ENCODE measurements around the gene DYNC2H1.

Gene DYNC2H1

DNA sequence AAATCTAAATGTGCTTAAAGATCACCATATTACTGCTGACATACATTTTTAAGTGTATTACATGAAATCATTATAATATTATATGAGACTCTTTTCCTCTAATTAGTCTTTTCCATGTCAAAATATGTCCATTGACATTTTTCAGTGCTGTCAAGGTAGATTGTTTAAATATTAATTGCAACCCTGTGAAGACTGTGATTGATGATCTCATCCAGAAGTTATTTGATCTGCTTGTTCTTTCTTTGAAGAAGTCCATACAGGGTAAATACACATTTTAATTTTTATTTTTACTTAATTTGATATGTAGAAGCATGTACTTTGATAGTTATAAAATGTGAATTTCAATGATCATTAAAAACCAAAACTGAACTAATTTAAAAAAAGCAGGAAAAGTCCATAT is 38.4 kb downstream of the DYNC2H1 start:
- DNase-seq (ENCODE audit: low read depth) = no peak

DNA sequence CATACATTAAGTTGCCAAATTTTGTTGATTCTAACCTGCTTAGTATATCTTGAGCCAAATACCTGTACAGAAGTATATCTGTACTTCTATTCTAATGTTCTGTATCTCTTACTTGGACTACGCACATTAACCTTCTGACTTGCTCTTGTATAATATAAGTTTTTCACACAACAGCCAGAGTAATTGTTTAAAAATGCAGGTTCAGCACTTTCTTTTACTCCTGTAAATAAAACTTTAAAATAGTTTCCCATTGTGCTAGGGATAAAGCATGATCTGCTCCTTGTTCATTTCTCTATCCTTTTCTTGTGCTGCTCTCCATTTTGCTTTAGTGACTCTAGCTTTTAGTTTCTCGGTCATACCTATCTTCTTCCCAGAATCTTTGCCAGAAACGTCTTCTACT is 48.3 kb downstream of the DYNC2H1 start:
- no peak for DNase-seq (ENCODE audit: low read depth)

DNA sequence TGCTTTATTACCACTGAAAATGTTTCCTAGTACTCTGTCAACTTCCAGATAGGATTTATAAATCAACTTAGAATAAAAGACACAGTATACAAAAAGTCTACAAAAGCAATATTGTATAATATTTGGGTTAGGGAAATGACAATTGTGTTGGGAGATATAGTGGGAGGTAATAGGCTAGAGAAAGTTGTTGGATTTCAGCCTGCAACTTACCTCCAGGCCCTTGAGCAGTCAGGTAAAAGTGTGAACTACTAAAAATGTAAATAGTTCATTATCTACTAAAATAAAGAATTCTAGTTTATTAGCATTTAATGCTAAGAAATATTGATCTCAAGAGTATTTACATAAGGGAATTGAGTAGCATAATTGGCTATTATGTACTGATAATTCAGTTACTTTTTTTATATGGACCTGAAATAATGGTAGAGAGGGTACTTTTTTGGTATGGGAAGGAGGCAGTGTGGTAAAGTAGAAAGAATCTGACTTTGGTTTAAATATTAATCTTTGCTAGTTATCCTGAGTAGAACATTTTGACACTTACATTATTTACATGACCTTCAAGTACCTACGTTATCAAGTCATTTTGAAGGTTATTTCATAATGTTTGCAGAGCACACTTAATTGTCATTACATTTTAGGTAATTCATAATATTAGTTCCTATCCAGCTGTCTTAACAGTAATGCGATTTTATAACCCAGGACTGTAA is 55.0 kb downstream of the DYNC2H1 start:
- DNase-seq (ENCODE audit: low read depth) = no peak

DNA sequence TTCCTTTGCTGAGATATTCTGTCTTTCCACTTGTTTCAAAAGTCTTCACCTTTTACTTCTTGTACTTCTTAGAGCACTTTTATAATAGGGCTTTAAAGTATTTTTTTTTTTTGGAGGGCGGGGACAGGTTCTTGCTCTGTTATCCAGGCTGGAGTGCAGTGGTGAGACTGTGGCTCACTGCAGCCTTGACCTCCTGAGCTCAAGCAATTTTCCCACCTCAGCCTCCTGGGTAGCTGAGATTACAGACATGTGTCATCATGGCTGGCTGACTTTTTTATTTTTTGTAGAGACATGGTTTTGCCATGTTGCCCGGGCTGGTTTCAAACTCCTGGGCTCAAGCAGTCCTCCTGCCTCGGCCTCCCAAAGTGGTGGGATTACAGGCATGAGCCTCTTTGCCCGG is 57.9 kb downstream of the DYNC2H1 start:
- DNase-seq (ENCODE audit: low read depth) = no peak

DNA sequence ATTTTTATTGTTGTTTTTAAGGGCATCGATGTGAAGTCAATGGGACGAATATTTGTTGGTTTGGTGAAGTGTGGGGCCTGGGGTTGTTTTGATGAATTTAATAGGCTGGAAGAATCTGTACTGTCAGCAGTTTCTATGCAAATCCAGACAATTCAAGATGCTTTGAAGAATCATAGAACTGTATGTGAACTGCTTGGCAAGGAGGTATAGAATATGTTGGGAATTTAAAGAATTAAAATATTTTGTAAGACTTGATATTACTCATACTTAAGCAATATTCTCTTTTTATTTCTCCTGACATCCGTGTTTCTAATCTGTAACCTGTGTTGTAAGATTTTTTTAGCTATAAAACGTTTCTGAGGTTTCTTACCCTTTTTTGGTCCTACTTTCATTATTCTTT is 61.6 kb downstream of the DYNC2H1 start:
- DNase-seq (ENCODE audit: low read depth) = no peak

DNA sequence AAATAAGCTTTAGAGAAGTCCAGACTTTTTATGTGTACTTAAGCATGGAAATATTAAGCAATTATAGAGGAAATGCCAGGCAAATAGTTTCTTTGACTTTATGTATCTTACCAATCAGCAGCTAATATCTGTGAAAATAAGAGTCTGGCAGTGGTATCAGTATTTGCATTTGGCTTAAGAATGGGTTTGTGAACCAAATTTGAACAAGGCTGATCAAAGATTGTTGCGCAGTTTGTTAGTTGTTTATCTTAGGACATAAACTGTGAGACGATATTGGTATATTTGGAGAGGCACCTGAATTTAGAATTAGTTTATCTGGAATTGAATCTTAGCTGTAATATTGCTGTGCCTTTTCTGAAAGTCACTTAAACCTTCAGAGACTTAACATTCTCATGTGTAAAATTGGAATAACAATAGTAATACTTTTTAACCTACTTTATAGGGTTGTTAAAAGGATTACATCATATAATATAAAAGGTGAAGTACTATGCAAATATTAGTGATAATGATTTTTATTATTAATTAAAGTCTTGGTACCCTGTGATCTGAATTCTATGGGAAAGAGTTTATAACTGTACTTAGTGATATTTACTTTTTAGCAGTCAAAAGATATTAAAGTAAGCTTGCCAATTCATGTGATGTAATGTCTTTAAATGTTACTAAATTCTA is 66.4 kb downstream of the DYNC2H1 start:
- no peak for DNase-seq (ENCODE audit: low read depth)

DNA sequence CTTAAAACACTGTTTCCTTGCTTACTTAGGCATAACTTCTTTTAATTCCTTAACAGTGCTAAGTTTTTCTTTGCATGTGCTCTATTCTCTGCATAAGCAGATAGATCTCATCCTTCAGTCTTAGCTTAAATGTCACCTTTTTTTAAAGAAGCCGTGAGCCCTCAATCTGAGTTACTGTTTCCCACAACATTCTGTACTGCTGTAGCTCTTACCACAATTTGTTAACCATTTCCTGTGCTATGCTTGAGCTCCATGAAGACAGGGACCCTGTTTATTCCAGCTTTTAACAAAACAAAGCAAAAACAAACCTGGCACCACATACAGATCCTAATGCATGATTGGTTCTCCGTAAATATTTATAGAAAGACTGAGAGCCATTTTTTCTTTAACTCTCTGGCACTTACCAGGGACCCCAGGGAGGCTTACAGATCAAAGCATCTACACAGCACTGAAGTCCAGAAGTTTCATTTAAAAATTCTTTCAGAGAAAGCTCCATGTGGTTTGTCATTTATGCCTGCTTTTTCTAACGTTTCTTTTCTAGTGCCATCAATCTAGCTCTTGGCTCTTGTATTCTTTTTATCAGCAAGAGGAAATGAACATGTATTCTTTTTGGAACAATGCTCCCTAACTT is 74.9 kb downstream of the DYNC2H1 start:
- DNase-seq (ENCODE audit: low read depth) = no peak

DNA sequence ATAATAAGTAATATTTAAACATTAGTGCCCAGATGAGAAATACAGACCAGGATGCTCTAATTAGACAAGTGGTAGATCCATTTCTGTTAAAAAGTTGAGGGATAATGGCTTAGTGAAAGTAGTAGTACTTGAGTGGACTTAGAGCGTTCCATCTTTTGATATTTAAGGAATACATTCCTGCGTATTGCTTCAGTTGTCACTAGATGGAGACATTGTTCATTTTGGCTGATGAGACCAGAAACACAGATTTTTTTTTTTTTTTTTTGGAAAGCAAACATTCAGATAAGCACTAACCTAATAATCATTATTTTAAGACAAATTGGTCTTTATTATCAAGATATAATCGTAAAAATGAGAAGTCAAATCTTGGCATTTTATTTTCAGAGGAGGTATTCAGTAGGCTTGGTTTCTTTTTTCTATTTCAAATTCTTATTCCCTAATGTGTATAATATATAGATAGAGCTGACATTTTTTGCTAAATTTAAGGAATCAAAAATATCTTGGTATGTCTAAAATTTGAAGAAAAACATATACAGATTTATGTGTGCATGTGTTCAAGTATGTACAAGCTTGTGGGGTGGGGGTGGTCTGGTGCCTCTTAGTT is 92.9 kb downstream of the DYNC2H1 start:
- DNase-seq (ENCODE audit: low read depth) = peak; percentile 2

DNA sequence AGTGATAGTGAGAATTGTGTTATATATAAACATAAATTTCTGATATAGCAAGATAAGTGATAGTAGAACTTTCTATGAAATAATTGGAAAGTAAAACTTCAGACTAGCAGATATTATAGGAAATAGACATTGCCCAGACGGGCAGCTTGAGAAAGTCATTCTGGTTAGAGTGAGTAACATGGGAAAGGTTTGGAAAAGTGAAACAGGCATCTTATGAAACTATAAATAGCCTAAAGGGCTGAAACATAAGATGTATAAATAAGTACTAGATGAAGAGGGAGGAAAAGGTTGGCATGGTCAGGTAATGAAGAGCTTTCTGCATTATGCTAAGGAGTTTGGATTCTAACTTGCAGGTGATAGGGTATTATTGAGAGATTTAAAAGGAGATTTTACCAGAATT is 101.3 kb downstream of the DYNC2H1 start:
- no peak for DNase-seq (ENCODE audit: low read depth)

DNA sequence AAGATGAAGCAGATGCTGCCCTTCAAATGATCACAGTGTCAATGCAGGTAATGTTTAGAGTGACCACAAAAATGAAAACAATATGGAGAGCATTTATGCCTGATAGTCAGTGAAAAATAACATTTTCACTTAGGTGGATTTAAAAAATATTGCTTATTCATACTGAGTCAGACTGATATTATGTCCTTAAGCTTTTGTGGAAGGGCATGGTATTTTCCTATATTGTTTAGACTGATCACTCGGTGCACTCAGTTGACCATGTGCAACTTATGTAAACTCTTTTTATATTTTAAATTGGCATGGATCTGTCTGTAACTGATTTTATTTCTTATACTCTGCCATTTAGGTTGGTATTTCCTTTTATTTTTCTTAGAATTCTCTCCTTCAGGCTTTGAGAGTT is 106.6 kb downstream of the DYNC2H1 start:
- DNase-seq (ENCODE audit: low read depth) = no peak

DNA sequence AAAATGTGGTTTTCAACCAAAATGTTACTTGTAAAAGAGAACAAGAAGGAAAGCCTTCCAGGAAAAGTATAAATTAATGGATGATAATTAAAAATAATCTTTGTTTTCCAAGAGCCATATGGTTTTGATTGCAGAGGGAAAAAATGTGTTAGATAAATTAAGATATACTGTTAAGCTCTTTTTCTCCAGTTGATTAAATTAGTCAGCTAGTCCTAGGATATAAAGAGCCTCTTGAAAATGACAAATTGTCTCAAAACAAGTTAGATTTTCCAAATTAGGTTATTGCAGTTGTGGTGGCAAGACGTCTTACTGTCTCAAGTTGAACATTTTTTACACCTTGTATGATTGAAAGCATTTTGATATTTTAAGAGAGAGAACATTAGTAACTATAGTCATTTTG is 110.9 kb downstream of the DYNC2H1 start:
- no peak for DNase-seq (ENCODE audit: low read depth)

DNA sequence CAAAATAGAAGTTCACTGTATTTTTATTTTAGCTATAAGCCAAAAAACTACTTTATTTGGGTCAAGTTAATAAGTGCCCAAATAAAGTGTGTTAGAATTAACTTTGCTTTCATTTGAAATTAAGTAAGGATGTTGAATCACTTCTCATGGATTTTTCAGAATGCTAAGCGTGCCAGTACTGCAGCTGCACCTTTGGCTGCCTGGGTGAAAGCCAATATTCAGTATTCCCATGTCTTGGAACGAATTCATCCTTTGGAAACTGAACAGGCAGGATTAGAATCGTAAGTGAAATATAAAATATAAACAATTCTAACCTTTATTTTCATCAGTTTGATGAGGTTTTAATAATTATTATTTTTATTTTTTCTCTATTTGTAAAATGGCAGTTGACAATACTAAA is 113.6 kb downstream of the DYNC2H1 start:
- no peak for DNase-seq (ENCODE audit: low read depth)

DNA sequence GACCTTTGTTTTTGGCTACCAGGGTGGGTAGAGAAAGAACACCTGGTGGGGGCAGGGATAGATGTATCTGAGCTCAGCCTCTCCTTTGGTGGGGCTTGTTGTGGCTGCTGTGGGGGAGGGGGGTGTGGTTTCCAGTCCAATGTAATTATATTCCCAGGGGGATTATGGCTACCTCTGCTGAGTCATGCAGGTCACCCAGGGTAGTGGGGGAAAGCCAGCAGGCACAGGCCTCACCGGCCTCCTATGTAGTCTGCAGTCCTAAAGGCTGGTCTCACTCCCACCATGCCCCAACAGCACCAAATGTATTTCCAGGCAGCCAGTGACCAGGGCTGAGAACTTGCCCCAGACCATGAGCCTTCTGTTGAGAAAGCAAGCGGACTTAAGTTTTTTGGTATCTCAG is 119.6 kb downstream of the DYNC2H1 start:
- DNase-seq (ENCODE audit: low read depth) = no peak

DNA sequence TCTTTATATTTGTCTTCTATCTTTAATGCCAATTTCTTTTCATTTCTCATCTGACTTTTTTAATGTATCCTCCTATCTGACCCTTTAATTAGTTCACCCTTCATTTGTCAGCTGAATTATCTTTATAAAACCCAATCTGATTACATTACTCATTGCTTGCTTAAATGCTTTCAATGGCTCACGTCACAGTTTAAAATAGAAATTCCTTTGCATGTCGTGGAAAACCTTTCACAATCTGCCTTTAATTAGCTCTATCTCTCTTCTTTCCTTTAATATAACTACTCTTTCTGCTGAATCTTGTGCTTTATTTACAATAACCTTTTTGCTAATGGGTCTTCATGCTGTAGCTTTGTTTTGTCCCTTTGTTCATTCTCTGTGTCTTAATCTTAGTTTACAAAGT is 125.7 kb downstream of the DYNC2H1 start:
- DNase-seq (ENCODE audit: low read depth) = no peak

DNA sequence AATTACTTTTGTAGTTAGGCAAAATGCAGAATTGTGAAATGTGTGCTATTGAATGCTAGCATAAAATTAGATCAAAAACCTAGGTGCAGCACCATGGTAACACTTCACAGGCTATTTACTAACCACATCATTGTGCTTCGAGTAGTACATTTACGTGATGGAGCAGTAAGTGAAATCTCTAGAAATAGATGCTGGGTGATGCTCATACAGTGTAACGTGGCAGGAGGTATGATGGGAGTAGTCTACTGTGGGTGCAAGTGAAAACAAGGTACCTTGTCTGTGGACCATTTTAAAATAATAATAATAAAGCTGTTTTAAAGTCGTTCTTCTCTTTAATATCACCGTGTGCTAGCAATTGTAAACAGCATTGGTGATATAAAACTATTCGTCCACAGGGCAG is 132.3 kb downstream of the DYNC2H1 start:
- DNase-seq (ENCODE audit: low read depth) = no peak

DNA sequence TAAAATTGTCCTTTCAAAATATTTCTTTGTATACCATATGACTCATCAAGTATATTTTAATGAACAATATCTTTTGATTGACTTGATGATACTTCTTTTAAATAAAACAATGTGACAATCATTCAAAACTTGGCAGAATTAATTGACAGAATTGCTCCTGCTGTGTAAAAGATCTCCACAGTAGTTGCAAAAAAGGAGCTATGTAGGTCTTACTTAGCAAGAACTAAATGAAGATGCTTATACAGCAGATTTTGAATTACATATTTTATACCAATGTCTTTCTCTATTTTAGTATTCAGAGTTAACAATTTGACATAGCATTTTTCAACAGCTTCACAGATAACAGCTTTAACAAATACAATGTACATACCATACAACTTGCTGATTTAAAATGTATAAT is 144.9 kb downstream of the DYNC2H1 start:
- no peak for DNase-seq (ENCODE audit: low read depth)

DNA sequence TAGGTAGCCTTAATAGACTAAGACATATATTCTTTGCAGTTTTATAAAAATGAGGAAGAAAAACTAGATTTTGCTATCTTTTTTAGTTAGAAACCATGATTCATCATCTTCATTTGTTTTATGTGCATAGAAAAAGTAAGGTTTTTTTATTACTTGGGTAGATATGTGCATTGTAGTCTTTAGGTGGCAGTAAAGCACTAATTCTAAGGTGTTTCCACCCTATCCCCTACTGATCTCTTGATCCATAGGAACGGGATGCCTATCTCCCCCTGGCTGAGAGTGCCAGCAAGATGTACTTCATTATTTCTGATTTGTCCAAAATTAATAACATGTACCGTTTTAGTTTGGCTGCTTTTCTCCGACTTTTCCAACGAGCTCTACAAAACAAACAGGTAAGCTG is 148.1 kb downstream of the DYNC2H1 start:
- DNase-seq (ENCODE audit: low read depth) = no peak

DNA sequence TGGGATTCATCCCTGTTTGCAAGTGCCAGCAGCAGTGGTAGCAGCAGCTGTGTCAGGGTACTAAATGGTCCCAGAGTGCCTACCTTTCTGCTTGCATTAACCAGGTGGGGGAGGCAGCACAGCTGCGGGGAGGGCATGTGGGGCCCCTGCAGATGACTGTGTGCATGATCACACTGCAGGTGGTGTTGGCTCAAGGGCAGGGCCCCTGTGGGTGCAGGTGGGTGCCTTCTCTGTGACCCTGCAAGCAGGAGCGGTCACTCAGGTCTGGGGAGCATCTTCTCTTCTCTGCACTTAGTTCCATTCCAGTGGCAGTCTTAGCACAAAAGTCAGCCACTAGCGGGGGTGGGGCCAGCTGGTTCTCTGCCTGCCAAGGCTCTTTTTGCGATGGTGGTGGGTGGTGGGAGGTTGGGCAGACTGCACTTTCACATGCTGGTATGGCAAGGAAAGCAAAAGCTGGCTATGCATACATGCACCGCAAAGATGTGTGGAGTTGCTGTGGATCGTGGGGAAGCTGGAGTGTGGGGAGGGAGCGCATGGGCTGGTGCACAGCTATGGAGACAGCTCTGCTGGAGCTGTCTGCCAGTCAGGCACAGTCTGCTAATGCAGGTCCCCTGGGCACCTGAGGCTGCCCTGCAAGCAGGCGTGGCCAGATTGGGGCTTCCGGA is 157.1 kb downstream of the DYNC2H1 start:
- no peak for DNase-seq (ENCODE audit: low read depth)

DNA sequence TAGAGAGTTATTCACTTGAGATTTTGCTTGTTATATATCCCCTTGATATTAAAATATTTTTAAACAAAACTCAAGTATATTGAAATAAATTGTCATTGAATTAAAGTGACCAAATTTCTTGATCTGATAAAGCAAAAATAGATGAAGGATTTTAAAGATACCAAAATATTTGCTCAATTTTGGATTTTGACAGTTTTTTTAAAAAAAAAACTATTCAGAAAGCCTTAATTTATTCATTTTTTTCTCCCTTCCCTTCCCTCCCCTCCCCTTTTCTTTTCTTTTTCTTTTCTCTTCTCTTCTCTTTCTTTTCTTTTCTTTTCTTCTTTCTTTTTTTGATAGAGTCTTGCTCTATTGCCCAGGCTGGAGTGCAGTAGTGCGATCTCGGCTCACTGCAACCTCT is 163.7 kb downstream of the DYNC2H1 start:
- DNase-seq (ENCODE audit: low read depth) = no peak

DNA sequence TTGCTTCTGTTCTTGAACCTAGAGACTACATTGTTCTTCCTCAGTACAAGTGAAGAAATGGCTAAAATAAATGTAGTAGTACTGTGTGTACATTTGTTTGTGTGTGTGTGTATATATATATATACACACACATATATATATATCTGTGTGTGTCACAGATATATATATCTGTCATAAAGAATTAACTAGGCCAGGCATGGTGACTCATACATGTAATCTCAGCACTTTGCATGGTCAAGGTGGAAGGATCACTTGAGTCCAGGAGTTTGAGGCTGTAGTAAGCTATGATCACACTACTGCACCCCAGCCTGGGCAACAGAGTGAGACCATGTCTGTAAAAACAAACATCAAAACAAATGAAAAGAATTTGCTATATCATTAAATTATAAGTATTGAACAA is 164.8 kb downstream of the DYNC2H1 start:
- no peak for DNase-seq (ENCODE audit: low read depth)

DNA sequence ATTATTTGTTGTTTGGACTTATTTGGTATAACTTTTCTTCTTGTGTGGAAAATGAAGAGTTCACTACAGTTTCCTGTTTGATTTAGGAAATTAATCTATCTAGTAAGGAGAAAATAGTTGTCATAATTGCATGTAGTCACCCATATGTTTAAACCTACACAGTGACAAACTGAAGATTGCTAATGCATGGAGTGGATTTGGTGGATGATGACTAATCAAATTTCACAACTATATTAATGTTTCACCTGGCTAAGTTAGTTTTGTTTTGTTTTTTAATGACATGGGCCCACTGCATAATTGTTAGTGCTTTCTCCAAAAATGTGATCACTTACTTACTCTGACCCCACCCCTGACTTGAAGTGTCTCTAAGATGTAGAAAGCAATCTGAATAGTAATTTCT is 170.6 kb downstream of the DYNC2H1 start:
- no peak for DNase-seq (ENCODE audit: low read depth)

DNA sequence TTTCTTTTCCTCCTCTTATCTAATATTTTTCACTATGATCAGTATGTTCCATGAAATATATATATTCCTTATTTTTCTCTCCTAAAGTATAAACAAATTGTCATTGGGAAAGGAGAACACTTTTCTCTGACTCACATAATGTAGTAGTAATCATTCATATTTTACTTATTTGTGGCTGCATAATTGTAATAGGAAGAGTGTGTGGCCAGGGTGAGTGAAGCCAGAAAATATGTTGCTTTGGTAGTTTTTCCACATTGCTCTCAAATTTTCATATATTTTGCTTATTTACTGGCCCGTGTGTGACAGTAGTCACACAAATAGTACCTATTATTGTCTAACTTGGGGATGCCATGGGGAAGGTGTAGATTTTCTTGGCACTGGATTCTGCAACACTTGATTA is 172.1 kb downstream of the DYNC2H1 start:
- DNase-seq (ENCODE audit: low read depth) = no peak

DNA sequence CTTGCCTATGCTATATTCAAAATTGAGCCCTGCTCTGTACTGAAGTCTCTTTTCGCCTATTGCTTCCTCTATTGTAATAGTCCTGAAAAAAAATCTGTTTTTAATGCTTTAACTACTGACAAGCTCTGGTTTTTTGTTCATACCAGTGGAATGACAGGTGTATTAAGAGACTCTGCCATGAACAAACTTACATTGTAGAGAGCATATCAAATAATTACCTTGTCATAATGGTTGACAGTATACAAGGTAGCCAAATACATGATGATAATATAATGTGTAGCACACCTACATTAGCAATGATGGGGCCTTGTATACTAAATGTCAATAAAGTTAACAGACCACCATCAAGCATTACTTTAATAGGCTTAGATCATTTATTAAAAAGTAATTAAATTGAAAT is 175.0 kb downstream of the DYNC2H1 start:
- DNase-seq (ENCODE audit: low read depth) = no peak

Measured in CMK (cell line).